Activated naive CD8-positive, alpha-beta T cell treated with anti-CD3 and anti-CD28 coated beads, Interleukin-2, amount 50 U/mL, for 24 hours (primary cell): ENCODE data around the gene B4GALT1.

Experiments
- ATAC-seq: fragments of 150-1000 bp; cut with Tn5 transposase; one replicate; pipeline ENCODE4 v1.10.0; 2021
- DNase-seq: peaks from one replicate; pipeline ENCODE4 v3.0.0; 2021
- H3K27ac Mint-ChIP-seq: one replicate; pipeline ENCODE4 v1.8.0; 2021; ENCODE audit warnings: mild to moderate bottlenecking, mixed read lengths
- H3K27me3 Mint-ChIP-seq: one replicate; pipeline ENCODE4 v1.8.0; 2021; ENCODE audit warnings: mixed read lengths
- H3K36me3 Mint-ChIP-seq: one replicate; pipeline ENCODE4 v1.8.0; 2021; ENCODE audit warnings: low read depth, mixed read lengths
- H3K4me1 Mint-ChIP-seq: one replicate; pipeline ENCODE4 v1.8.0; 2021; ENCODE audit warnings: mixed read lengths
- H3K4me3 Mint-ChIP-seq: one replicate; pipeline ENCODE4 v1.8.0; 2021; ENCODE audit warnings: mild to moderate bottlenecking, moderate library complexity, mixed read lengths
- H3K9me3 Mint-ChIP-seq: one replicate; pipeline ENCODE4 v1.8.0; 2021; ENCODE audit warnings: mixed read lengths

Gene B4GALT1

GRCh38 chr9:33146298-33146697 is 20.8 kb downstream of the B4GALT1 start:
- Mint-ChIP-seq H3K27ac (peak overlapping the region; percentile 35), H3K4me3 (no peak overlapping the region), H3K4me1 (peaks cover 88% of the 10 kb centered on the region), H3K27me3 (no peaks in the 10 kb centered on the region), H3K9me3 (no peaks in the 10 kb centered on the region), H3K36me3 (peaks cover 22% of the 10 kb centered on the region)
- ATAC-seq, result no peak
- DNase-seq, result no peak

GRCh38 chr9:33144551-33144950 is 22.6 kb downstream of the B4GALT1 start:
- Mint-ChIP-seq H3K9me3 (no peaks in the 10 kb centered on the region), H3K27ac (peak overlapping the region; percentile 69), H3K4me3 (no peak overlapping the region)

GRCh38 chr9:33143241-33143661 is 23.9 kb downstream of the B4GALT1 start:
- H3K27me3 Mint-ChIP-seq, result no peaks in the 10 kb centered on the region
- peak overlapping the region; percentile 48 for H3K4me3 Mint-ChIP-seq
- peaks cover 22% of the 10 kb centered on the region for H3K36me3 Mint-ChIP-seq
- H3K4me1 Mint-ChIP-seq, result peaks cover 91% of the 10 kb centered on the region
- H3K27ac Mint-ChIP-seq, result peak overlapping the region; percentile 86
- H3K9me3 Mint-ChIP-seq, result no peaks in the 10 kb centered on the region
- ATAC-seq (peak; percentile 81), DNase-seq (no peak)

More at GRCh38 chr9:33144551-33144950, 22.6 kb downstream of the B4GALT1 start:
- Mint-ChIP-seq H3K27me3 (no peaks in the 10 kb centered on the region), H3K4me1 (peaks cover 90% of the 10 kb centered on the region), H3K36me3 (peaks cover 22% of the 10 kb centered on the region)
- no peak for DNase-seq
- ATAC-seq, result no peak

GRCh38 chr9:33142535-33142934 is 24.6 kb downstream of the B4GALT1 start:
- DNase-seq (no peak), ATAC-seq (no peak)
- peaks cover 93% of the 10 kb centered on the region for H3K4me1 Mint-ChIP-seq
- no peaks in the 10 kb centered on the region for H3K9me3 Mint-ChIP-seq
- no peaks in the 10 kb centered on the region for H3K27me3 Mint-ChIP-seq
- peak overlapping the region; percentile 42 for H3K4me3 Mint-ChIP-seq
- peak overlapping the region; percentile 55 for H3K27ac Mint-ChIP-seq
- H3K36me3 Mint-ChIP-seq, result peaks cover 21% of the 10 kb centered on the region

DNA sequence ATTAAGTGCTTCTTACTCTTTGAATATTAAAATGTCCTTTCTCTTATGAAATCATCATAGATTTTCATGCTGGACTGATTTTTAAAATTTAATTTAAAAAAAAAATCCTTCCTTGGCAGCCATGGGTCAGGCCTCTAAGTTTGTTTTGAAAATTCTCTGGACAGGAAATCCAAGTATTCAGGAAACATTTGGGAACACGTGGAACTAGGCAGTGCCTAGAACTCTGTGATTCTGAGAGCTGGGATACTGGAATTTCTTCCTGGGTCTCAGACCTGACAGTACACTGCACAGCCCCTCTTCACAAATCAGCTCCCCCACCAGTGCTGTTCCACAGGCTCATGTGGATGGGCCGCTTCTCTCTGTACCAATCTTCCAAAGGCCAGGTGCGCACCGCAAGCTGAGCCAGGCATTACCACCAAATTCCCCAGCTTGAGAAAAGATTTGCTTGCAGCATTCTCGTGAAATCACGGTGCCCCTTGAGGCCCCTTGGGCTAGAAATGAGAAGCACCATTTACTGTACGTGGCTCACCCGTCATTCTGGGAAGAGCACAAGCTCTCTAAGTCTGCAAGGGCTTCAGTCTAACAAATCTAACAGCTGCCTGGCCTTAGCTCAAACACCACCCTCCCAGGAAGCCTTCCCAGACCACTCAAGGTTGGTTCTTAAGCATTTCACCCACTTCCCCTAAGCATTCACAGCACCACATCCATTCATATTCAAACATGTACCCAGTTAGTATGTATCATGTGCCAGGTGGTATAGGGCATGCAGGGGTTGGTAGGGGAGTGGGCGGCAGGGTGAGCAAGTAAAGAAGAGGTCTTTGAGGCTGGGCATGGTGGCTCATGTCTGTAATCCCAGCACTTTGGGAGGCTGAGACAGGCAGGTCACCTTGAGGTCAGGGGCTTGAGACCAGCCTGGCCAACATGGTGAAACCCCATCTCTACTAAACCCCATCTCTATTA is 26.5 kb downstream of the B4GALT1 start:
- H3K4me1 Mint-ChIP-seq, result peaks cover 94% of the 10 kb centered on the region
- no peaks in the 10 kb centered on the region for H3K9me3 Mint-ChIP-seq
- H3K4me3 Mint-ChIP-seq, result peak overlapping the region; percentile 33
- peak; percentile 41 for ATAC-seq
- H3K36me3 Mint-ChIP-seq, result peaks cover 18% of the 10 kb centered on the region
- DNase-seq, result no peak
- no peaks in the 10 kb centered on the region for H3K27me3 Mint-ChIP-seq
- H3K27ac Mint-ChIP-seq, result peak overlapping the region; percentile 80

DNA sequence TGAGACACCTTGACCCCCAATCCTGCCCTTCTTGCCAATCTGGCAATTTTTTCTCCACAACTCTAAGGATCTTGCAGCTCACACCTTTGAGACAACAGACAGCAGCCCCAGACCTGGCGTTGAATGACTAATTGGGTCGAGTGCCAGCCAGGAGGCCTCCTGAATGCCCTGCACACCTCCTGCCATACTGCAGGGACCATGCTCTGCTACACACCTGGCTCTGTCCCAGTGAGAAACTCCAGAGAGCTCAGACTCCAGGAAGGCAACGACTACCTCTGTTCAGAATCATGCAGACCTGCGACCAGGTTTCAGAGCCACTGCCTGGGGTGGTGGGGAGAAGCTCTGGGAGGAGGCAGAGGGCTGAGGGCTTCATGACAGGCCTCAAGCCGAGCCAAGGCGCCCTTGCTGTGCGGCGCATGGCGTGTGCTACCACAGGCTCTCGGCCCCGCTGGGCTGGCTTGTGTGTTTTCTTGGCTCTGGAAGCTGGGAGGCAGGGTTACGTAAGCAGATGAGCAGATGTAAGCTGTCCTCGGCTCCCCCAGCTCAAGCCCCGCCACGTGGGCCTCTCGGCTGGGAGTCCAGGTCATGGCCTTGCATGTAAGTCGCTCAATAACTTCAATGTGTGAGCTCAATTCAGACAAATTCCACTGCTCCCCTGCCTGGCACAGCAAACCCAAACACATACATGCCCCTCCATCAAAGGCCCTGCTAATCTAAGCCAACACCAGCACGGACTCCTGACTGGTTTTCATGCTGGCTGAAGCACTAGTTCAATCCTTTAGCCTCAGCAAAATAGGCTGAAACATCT is 27.5 kb downstream of the B4GALT1 start:
- no peaks in the 10 kb centered on the region for H3K27me3 Mint-ChIP-seq
- H3K27ac Mint-ChIP-seq, result peak overlapping the region; percentile 59
- ATAC-seq, result no peak
- H3K4me1 Mint-ChIP-seq, result peaks cover 92% of the 10 kb centered on the region
- H3K9me3 Mint-ChIP-seq, result no peaks in the 10 kb centered on the region
- H3K4me3 Mint-ChIP-seq, result peak overlapping the region; percentile 3
- peaks cover 21% of the 10 kb centered on the region for H3K36me3 Mint-ChIP-seq
- DNase-seq, result no peak

GRCh38 chr9:33138768-33139167 is 28.4 kb downstream of the B4GALT1 start:
- Mint-ChIP-seq H3K4me3 (peak overlapping the region; percentile 9), H3K27ac (peak overlapping the region; percentile 59), H3K4me1 (peaks cover 84% of the 10 kb centered on the region), H3K27me3 (no peaks in the 10 kb centered on the region), H3K9me3 (no peaks in the 10 kb centered on the region), H3K36me3 (peaks cover 23% of the 10 kb centered on the region)
- ATAC-seq, result no peak
- no peak for DNase-seq

GRCh38 chr9:33137781-33138264 is 29.3 kb downstream of the B4GALT1 start:
- H3K9me3 Mint-ChIP-seq, result no peaks in the 10 kb centered on the region
- H3K4me1 Mint-ChIP-seq, result peaks cover 82% of the 10 kb centered on the region
- no peak for DNase-seq

DNA sequence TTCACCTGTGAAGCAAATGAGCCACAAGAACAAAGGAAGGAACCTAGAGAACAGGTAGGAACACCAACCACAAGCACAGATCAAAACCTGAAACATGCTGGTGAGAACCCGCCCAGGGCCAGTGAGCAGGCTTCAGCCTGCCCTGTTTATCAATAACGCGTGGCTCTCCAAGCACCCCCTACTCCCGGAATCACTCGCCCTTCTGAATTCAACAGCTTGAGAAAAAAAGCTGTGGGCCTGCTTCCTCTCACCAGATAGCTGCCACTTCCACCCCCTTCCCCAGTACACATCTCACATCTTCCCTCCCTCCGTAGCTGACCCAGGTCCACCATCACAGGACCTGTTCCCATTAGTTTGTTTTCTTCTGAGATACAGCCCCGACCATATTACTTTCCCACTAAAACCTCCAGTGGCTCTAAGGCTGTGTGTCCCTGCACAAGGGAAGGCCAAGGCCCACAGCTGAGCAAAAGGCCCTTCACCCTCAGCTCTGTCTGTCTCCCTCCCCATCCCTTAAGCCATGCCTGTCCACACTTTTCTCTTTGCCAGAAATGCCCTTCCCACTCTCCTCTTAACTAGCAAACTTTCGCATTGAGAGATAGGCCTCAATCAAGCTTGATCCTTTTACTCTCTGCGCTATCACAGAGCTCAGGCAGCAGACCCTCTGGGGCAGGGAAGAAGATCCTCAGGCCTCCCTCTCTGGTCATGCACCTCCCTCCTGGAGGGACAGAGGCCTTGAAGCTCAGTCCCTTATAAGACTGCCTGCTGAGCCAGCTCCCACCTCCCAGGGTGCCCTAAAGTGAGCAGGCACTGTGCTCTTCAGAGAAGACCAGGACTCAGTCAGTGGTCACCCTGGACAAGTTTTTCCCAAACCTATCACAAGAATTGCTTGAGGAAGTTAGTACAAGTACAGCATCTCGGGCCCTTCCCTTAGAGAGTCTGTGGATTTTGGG is 30.1 kb downstream of the B4GALT1 start:
- H3K4me3 Mint-ChIP-seq, result no peak overlapping the region
- no peaks in the 10 kb centered on the region for H3K9me3 Mint-ChIP-seq
- peak overlapping the region; percentile 59 for H3K27ac Mint-ChIP-seq
- H3K4me1 Mint-ChIP-seq, result peaks cover 80% of the 10 kb centered on the region
- no peaks in the 10 kb centered on the region for H3K27me3 Mint-ChIP-seq
- peaks cover 28% of the 10 kb centered on the region for H3K36me3 Mint-ChIP-seq
- DNase-seq (no peak), ATAC-seq (no peak)

More at GRCh38 chr9:33137781-33138264, 29.3 kb downstream of the B4GALT1 start:
- Mint-ChIP-seq H3K27ac (peak overlapping the region; percentile 59), H3K27me3 (no peaks in the 10 kb centered on the region), H3K36me3 (peaks cover 26% of the 10 kb centered on the region), H3K4me3 (no peak overlapping the region)
- ATAC-seq, result no peak

GRCh38 chr9:33135470-33135958 is 31.6 kb downstream of the B4GALT1 start:
- H3K9me3 Mint-ChIP-seq, result no peaks in the 10 kb centered on the region
- H3K4me3 Mint-ChIP-seq, result no peak overlapping the region
- peaks cover 31% of the 10 kb centered on the region for H3K36me3 Mint-ChIP-seq
- H3K27ac Mint-ChIP-seq, result peak overlapping the region; percentile 12
- no peaks in the 10 kb centered on the region for H3K27me3 Mint-ChIP-seq
- ATAC-seq (no peak), DNase-seq (no peak)
- H3K4me1 Mint-ChIP-seq, result peaks cover 78% of the 10 kb centered on the region

DNA sequence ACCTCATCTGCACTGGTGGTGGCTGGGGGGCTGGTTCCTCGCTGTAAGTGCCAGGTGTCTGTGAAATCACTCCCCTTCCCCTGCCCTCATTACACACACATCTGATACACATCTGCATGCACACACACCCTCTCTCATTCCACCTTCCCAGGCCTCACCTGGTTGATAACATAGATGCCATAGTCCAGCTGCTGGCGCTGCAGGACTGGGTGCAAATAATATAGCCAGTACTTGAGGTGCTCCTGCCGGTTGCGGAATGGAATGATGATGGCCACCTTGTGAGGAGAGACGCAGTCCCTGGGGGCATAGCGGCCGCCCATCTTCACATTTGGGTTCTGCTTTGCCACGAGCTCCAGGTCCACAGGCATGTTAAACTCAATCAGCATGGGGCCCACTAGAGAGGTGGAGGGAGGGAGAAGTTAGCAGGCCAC is 32.1 kb downstream of the B4GALT1 start:
- no peak overlapping the region for H3K4me3 Mint-ChIP-seq
- no peaks in the 10 kb centered on the region for H3K27me3 Mint-ChIP-seq
- ATAC-seq (no peak), DNase-seq (no peak)
- peaks cover 79% of the 10 kb centered on the region for H3K4me1 Mint-ChIP-seq
- no peak overlapping the region for H3K27ac Mint-ChIP-seq
- no peaks in the 10 kb centered on the region for H3K9me3 Mint-ChIP-seq
- peaks cover 36% of the 10 kb centered on the region for H3K36me3 Mint-ChIP-seq

GRCh38 chr9:33133186-33133585 is 34.0 kb downstream of the B4GALT1 start:
- H3K36me3 Mint-ChIP-seq, result peaks cover 41% of the 10 kb centered on the region
- peaks cover 69% of the 10 kb centered on the region for H3K4me1 Mint-ChIP-seq
- ATAC-seq, result no peak
- no peaks in the 10 kb centered on the region for H3K9me3 Mint-ChIP-seq
- DNase-seq, result no peak
- H3K4me3 Mint-ChIP-seq, result no peak overlapping the region
- no peaks in the 10 kb centered on the region for H3K27me3 Mint-ChIP-seq
- H3K27ac Mint-ChIP-seq, result no peak overlapping the region
